Pons (tissue), 1 donor: ENCODE results near the gene MGST2.
A peak's percentile ranks its signal among the peaks of the same experiment; 100 is the strongest.
"Not testable (repeated sequence)": the region's sequence is repeated elsewhere in the genome, so short reads cannot be mapped to it uniquely, and the experiment has no call there.

ENCODE experiments used
- DNase-seq: peaks from one replicate; pipeline ENCODE4 v3.0.0-alpha.2; 2016; ENCODE audit warnings: low spot score

The MGST2 gene

GRCh38 chr4:139665690-139666529 is at the start of gene MGST2:
Gene MGST2 (plus strand): TSS chr4:139665819. CDS start chr4:139666020, 201 bp downstream.
- peak; percentile 47 for DNase-seq

- DNase-seq: no peak
Measured at GRCh38 chr4:139617702-139618490, 47.7 kb upstream of the MGST2 start.

- DNase-seq: no peak
Measured at GRCh38 chr4:139619644-139620043, 46.0 kb upstream of the MGST2 start.

- DNase-seq: no peak
Measured at GRCh38 chr4:139622901-139623381, 42.7 kb upstream of the MGST2 start.

- DNase-seq: no peak
Measured at GRCh38 chr4:139624441-139625092, 41.1 kb upstream of the MGST2 start.

- no peak for DNase-seq
Measured at GRCh38 chr4:139625093-139625455, 40.5 kb upstream of the MGST2 start.

GRCh38 chr4:139625482-139625881 is 40.1 kb upstream of the MGST2 start:
- DNase-seq: no peak

- DNase-seq: peak; percentile 53
Measured at GRCh38 chr4:139628184-139629012, 37.2 kb upstream of the MGST2 start.

- DNase-seq: no peak
Measured at GRCh38 chr4:139629436-139630125, 36.0 kb upstream of the MGST2 start.

GRCh38 chr4:139630126-139630495 is 35.5 kb upstream of the MGST2 start:
- no peak for DNase-seq

- DNase-seq: no peak
Measured at GRCh38 chr4:139630991-139631390, 34.6 kb upstream of the MGST2 start.

- DNase-seq: no peak
Measured at GRCh38 chr4:139631791-139632190, 33.8 kb upstream of the MGST2 start.

GRCh38 chr4:139632739-139633138 is 32.9 kb upstream of the MGST2 start:
- DNase-seq: not testable (repeated sequence)

GRCh38 chr4:139633195-139633594 is 32.4 kb upstream of the MGST2 start:
- no peak for DNase-seq

- peak; percentile 54 for DNase-seq
Measured at GRCh38 chr4:139633661-139634060, 32.0 kb upstream of the MGST2 start.

- DNase-seq: no peak
Measured at GRCh38 chr4:139635966-139636365, 29.7 kb upstream of the MGST2 start.

GRCh38 chr4:139638306-139638705 is 27.3 kb upstream of the MGST2 start:
- not testable (repeated sequence) for DNase-seq

GRCh38 chr4:139639654-139640053 is 26.0 kb upstream of the MGST2 start:
- DNase-seq: no peak

- no peak for DNase-seq
Measured at GRCh38 chr4:139641218-139641617, 24.4 kb upstream of the MGST2 start.

- DNase-seq: no peak
Measured at GRCh38 chr4:139642364-139642763, 23.3 kb upstream of the MGST2 start.
